Right ventricle myocardium superior (tissue), 1 donor: ENCODE data around the gene ZBTB39. TPM values are rescaled to one million over a fixed set of nuclear protein-coding genes. Genes with fewer than 3 reads are reported as not detected.

Experiments used
- ATAC-seq: fragments of 200-7000 bp; cut with Tn5 transposase; one replicate; pipeline ENCODE4 v1.9.1; 2020; ENCODE audit warnings: mild to moderate bottlenecking; ENCODE audit not compliant: poor library complexity
- DNase-seq: peaks from one replicate; pipeline ENCODE4 v3.0.0-alpha.2; 2020
- intact Hi-C: fragments of 100-400 bp; cut with DNase I; formaldehyde crosslinking; loops from one replicate; pipeline ENCODE4 v1.11.2; 2022
- total RNA-seq: library from RNA; stranded (reverse); fragmentation: NEBNext Ultra II Directional; extraction: Animal tissue kit (Norgen Biotek cat#: 25700); gene quantifications from one replicate; pipeline ENCODE4 v1.2.1, GENCODE V29; 2021
- donor health status: DM: no; HTN: yes; CAD: no; lungs with severe emphysema.

ZBTB39 gene
- total RNA-seq, 1 donor from 2014 or later: 3.0 TPM

DNA sequence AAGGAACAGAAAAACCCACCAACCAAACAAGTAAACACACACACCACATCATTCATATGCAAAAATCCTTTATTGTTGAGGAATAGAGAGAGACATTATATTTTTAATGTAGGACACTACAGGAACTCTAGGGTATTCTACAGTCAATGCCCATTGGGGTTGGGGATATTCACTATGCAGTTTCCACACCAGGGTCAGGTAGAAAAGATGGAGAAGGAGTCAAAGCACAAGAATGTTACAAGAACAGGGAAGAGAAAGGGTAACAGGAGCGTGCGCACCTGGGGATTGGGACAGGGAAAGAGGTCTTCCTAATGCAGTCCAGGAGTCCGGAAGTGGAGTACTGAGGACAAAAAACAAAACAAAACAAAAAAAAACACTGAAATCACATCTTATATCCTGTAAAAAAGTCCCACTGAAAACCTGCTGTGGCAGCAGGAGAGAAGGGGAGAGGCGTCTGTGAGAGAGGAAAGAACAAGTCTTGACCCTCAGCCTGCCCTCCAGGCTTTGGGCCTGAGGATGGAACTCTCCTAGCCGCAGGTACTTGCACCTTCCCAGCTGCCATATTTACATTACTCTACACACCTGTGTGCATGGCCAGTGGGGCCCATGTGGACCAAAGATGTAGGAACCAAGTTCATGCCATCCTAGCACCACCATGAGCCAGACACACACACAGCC, 3.7 kb upstream of the ZBTB39 start:
- ATAC-seq: no peak
- DNase-seq: no peak
- intact Hi-C loops: no loop called here

DNA sequence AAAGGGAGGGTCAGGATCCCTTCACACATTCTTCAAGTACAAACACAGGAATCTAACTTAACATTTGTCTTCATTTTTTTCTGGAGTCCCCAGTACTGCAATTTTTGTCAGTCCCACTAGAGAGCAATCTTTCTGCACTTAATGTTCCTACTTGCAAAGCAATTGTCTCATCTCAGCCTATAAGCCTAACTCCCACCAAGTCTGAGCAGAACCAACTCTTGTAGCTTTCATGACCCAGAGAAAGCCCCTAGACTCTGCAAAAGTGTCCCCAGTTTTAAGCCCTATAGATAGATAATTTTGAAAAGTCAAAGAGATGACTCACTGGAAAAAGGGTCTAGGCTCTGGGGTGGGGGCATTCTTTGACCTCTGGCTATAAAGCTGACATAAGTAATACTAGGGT, 1.8 kb upstream of the ZBTB39 start:
- intact Hi-C loops: no loop called here
- no peak for DNase-seq
- ATAC-seq: no peak

DNA sequence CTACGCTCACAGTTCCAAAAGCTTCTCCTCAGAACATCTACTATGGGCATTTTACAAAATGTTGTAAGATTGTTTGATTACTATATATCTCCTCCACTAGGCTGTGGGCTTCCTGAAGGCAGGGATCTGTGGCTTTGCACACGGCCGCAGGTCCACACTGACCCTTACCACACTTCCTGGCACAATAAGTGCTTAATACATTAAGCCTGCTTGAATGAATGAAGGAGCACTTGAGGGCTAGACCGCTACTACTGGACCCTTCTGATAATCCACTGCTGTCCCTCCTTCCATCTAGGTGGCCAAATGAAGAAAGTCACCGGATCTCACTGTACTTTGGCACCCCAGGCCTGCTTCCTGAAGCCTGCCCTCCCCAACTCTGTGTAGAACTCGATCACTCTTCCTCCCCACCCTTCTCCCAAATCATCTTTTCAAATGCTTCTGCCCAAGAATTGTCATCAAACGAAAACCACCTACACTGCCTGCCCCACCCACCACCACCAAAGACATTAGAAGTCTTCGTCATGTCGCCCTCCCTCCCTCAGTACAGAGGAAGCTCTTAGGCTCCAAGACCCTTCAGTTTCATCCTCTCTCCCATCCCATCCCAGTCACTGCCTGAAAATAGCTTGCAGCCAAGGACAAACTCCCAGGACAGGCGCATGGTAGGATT, 596 bp upstream of the ZBTB39 start:
- intact Hi-C loops: no loop called here

DNA sequence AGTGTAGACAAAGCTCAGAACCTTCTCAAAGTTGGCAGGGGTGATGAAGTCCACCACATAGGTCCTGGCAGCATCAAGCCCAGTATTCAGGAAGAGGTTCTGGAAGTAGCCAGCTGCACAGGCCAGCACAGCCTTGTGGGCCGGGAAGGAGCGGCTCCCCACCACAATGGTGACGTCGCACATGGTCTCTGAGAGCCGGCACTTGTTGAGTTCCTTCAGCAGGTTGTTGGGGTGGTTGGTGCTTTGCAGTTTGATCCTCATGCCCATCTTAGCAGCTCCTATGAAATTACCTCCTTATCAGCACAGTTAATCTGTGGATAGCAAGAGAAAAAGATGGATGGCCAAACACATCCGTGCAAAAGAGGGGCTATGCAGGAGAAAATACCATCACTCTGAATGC, 1.7 kb downstream of the ZBTB39 start:
- DNase-seq (no peak), ATAC-seq (no peak)
- intact Hi-C loops: no loop called here

More for the DNA sequence above, 596 bp upstream of the ZBTB39 start:
- ATAC-seq (peak; percentile 4), DNase-seq (no peak)

DNA sequence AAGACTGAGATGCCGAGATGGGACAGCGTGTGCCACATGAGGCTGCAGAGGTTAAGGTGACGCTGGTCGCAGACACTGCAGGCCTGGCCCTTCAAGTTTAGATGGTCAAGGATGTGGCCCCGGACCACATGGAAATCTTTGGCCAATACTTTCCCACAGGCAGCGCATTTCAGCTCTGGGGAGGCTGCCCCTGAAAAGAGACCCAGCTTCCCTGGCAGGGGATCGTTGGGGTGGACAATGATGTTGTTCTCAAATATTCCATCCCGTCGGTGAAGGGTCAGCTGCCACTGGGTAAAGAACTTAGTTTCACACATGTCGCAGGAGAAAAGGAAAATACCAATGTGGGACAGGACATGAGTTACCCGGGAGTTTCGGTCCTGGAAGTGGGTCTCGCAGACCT, 3.0 kb downstream of the ZBTB39 start:
- no peak for DNase-seq
- ATAC-seq: no peak
- intact Hi-C loops: no loop called here

DNA sequence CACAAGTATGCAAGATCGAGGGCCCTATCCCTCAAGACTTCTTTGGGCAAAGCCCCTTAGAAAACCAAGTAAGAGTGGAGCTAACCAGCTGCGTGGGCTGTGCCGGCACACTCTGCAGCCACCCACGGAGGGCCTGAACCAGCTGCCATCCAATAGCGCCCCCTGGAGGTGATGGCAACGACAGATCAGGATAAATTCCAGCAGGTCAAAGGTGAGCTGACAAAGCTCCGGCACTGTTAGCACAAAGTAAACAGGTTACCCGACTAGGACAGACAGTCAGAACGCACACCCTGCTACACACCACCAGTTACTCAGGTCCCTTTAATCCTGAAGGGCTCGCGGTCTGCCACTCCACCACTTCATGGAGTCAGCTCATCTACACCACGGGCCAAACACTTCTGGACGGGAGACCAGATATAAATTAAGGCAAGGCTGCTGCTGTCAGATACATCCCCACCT, 4.9 kb downstream of the ZBTB39 start:
- intact Hi-C loops: no loop called here
- DNase-seq: peak; percentile 66
- peak; percentile 29 for ATAC-seq

DNA sequence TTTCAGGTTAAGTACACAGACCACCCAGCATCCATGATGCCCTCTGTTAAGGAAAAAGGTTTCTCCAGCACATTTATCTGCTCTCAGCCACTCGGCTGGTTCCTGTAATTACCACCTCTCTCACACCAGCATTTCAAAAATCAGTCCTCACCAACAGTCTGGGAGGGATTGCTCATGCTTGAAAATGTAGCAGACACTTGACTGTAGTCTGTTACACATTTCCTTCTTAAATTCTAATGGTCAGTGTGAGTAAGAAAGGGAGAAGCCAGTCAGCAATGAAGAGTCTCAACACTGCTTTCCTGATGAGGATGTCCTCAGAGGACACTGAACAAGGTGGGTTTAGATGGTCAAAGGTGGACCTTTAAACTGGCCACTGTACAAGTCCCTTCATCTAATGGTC, 6.0 kb downstream of the ZBTB39 start:
- intact Hi-C loops: no loop called here
- no peak for ATAC-seq
- DNase-seq: no peak

DNA sequence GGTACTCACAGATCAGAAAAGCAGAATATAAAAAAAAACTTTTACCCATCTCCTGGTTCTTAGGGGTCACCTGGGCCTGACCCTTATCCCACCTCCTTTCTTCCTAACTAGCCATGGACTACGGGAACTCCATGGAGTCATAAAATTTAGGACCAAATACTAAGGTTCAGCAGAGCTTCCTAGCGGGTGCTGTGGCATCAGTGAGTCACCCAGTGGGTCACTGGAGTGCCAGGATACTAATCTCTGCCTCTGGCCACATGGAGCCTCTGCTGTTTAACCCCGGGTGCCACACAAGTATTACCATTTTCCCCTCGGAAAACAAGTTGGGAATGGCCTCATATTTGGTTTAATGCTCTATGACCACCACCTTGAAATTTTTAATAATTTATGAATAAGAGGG, 6.9 kb downstream of the ZBTB39 start:
- intact Hi-C loops: no loop called here
- DNase-seq (no peak), ATAC-seq (no peak)

DNA sequence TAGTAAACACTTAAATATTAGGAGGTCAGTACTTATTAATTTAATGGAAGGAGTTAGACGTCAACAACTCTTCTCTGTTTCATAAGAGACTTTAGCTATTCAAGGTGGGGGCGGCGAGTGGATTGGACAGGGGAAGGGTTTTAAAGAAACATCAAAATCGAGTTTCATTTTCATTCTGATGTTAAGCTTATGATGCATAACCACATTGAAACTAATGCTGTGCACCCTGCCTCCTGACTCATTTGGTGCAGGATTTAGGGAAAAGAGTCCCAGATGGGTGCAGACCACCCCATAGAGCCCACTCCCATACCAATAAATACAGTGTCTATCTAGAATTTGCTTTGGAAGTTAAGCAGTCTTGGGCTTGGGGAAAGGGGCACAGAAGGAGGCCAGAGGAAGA, 7.4 kb downstream of the ZBTB39 start:
- DNase-seq (no peak), ATAC-seq (no peak)
- intact Hi-C loops: no loop called here

DNA sequence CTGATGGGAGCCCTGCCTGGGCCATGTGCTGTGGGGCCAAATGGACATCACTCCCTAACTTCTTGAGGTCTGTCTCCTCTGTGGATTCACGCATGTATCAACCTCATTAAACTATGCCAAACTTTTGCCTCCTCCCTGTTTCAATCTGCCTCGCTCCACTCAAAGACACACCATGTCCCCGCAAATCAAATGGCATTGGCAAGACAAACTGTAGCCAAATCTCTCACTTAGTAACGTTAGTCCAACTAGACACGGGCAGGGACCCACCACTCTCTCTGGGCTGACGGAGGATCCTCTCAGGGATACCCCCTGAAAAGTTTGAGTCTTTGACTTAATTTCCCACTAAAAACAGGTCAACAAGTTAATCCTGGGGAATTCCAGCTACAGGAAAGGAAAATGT, 8.0 kb downstream of the ZBTB39 start:
- ATAC-seq (no peak), DNase-seq (no peak)
- intact Hi-C loops: no loop called here

DNA sequence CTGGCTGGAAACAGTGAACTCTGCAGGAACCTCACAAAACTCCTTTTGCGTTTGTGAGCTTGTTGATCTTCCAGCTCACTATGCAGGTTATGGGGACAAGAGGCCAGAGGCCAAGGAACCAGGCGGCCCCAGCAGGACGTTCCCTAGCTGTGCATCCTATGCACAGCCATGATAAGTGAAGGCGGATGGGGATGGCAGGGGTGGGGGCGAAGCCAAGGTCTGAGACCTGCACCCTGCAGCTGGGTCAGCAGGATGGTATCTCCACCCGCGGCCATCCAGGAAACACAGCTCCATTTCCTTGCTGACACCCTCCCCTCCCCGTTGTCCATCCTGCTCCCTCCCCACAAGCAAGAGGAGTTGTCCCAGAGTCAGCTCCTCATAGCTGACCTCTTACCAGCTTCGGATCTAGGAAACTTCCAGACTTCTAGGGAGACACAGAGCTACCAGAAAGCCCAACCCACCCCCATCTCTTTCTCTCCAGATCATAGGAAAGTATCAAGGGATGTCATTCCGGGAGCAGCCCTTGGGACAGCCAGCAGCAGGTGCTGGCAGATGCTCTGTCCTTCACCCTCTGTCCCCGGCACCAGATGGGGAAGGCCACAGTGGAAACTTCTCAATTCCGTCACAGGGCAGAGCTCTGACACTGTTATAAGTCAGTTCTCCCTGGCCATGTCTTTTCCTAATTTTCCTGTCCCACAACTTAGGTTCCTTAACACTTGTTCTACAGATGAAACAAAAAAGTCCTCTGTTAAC, 9.4 kb downstream of the ZBTB39 start:
- DNase-seq (no peak), ATAC-seq (no peak)
- intact Hi-C loops: no loop called here

DNA sequence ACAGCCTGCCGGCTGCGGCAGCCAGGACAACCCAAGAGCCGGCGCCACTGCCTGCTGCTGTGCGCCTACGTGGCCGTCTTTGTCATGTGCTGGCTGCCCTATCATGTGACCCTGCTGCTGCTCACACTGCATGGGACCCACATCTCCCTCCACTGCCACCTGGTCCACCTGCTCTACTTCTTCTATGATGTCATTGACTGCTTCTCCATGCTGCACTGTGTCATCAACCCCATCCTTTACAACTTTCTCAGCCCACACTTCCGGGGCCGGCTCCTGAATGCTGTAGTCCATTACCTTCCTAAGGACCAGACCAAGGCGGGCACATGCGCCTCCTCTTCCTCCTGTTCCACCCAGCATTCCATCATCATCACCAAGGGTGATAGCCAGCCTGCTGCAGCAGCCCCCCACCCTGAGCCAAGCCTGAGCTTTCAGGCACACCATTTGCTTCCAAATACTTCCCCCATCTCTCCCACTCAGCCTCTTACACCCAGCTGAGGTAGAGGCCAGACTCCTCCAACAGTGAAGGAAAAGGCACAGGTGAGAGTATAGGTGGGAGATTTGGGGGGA, 10.3 kb downstream of the ZBTB39 start:
- DNase-seq (no peak), ATAC-seq (no peak)
- intact Hi-C loops: no loop called here

DNA sequence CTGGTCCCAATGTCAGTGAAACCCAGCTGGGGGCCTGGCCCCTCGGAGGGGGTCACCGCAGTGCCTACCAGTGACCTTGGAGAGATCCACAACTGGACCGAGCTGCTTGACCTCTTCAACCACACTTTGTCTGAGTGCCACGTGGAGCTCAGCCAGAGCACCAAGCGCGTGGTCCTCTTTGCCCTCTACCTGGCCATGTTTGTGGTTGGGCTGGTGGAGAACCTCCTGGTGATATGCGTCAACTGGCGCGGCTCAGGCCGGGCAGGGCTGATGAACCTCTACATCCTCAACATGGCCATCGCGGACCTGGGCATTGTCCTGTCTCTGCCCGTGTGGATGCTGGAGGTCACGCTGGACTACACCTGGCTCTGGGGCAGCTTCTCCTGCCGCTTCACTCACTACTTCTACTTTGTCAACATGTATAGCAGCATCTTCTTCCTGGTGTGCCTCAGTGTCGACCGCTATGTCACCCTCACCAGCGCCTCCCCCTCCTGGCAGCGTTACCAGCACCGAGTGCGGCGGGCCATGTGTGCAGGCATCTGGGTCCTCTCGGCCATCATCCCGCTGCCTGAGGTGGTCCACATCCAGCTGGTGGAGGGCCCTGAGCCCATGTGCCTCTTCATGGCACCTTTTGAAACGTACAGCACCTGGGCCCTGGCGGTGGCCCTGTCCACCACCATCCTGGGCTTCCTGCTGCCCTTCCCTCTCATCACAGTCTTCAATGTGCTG, 11.0 kb downstream of the ZBTB39 start:
- DNase-seq: no peak
- intact Hi-C loops: no loop called here
- no peak for ATAC-seq

DNA sequence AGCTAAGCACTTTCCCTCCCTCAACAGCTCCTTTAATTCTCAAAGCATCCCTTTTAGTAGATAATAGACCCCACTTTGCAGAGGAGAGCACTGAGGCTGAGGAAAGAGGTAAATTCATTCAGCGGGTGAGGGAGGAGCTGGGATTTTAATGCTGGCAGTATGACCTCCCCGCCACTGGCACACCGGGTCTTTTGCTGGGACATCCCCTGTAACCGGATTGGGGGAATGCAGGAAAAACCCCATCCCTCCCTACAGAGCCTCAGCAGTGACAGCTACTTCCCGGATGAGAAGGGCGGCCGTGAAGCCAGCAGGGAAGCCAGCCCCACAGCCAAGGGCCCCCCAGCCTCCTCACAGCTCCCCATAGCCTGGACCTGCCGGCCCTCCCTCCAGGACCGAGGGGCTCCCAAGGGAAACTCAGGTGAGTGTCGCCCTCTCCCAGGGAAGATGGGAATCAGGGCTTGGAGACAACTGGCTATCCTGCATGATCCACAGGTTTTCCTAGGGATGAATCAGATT, 12.1 kb downstream of the ZBTB39 start:
- intact Hi-C loops: no loop called here
- DNase-seq (no peak), ATAC-seq (no peak)

DNA sequence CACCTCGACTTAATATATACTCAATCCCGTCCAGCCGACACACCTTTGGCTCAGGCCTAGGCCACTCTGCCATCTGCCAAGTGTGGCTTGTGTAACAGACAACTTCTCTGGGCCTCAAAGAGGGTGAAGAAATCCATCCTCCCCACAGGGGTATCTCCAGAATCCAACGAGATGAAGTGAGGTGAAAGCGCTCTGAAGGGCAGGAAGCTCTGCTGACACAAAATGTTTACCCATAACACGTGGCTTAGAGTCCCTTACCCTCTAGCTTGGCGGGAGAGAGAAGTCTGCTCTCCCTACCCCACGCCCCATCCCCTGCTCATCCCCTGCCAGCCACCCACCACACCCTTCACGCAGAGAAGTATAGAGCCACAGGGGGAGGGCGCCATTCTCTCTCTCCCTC, 13.0 kb downstream of the ZBTB39 start:
- no peak for DNase-seq
- intact Hi-C loops: no loop called here
- ATAC-seq: no peak

DNA sequence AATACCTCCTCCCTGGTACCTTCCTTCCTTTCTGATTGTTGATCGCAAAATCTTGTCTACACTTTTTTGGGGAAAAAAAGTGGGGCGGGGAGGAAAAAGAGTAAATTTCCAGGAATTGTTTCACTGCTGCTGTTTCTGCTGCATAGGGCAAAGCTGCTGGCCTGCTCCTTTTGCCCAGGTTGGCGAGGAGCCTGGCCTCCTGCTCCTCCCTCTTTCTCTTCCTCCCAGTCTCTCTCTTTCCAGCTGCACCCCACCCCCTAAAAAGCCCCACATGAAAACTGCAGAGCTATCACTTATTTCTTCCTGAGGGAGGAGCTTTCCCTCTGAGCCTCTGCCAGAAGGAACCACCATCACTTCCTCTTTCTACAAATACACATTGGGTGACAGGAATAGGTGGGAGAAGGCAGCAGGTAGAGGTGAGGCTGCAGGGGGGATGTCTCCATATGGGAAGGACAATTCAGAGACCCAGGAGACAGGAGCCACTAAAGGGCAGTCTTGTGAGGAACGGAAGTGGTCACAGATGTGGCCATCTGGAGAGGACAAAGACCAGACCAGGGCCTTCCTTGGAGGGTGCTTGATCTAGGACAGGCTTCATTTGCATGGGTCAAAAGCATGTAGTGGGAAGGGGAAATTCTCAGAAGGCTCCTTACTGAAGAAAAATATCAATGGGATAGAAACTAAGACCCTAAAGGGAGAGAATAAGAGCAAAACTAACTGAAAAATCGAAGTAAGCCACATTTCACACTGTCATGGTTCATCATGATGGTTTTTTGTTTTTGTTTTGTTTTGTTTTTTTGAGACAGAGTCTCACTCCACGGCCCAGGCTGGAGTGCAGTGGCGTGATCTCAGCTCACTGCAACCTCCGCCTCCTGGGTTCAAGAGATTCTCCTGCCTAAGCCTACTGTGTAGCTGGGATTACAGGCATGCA, 14.8 kb downstream of the ZBTB39 start:
- ATAC-seq (peak; percentile 50), DNase-seq (peak; percentile 75)
- intact Hi-C loops: no loop called here

DNA sequence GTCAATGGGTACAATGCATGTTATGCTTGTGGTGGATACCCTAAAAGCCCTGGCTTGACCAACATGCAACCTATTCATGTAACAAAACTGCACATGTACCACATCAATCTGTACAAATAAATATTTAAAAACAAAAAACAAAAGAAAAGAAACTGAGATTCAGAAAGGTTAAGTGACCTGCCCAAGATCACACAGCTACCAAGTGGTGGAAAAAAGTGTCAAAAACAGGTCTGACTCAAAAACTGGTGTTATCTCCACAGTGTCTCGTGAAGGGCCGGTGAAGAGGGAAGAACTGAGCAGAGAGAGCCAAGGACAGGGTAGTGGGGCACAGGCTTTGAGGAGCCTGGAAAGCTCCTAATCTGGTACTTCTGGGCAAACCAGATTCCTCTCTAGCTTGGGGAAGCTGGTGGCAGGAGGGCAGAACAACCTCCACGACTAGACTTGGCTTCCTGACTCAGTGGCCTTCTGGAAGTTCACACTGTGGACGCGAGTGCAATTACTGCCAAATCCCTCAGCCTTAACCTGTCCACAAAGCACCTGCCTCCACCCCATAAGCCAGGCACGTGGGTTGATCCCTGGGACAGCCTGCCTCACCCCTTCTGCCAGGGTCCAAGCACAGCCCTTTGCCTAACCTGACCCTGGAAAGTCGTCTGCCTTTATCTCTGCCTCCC, 15.6 kb downstream of the ZBTB39 start:
- no peak for ATAC-seq
- no peak for DNase-seq
- intact Hi-C loops: no loop called here
